NCI-H1048 (cell line): ENCODE results near the gene KIRREL3.

Experiments
- DNase-seq: peaks from one replicate; lab custom pipeline; 2025; lab: John Stamatoyannopoulos, UW

The KIRREL3 gene

GRCh38 chr11:126739499-126740145, 260.9 kb downstream of the KIRREL3 start:
- no peak for DNase-seq

GRCh38 chr11:126738295-126739031, 262.1 kb downstream of the KIRREL3 start:
- DNase-seq: no peak

GRCh38 chr11:126736682-126737572, 263.6 kb downstream of the KIRREL3 start:
- DNase-seq: no peak

- no peak for DNase-seq
Observed at GRCh38 chr11:126734752-126735151, 265.8 kb downstream of the KIRREL3 start.

GRCh38 chr11:126733685-126734084, 266.9 kb downstream of the KIRREL3 start:
- DNase-seq: no peak

GRCh38 chr11:126732981-126733380, 267.6 kb downstream of the KIRREL3 start:
- DNase-seq: no peak

GRCh38 chr11:126731576-126732142, 268.9 kb downstream of the KIRREL3 start:
- DNase-seq: no peak

- no peak for DNase-seq
Observed at GRCh38 chr11:126727381-126727780, 273.2 kb downstream of the KIRREL3 start.

GRCh38 chr11:126725521-126725920, 275.0 kb downstream of the KIRREL3 start:
- DNase-seq: no peak

GRCh38 chr11:126725043-126725442, 275.5 kb downstream of the KIRREL3 start:
- DNase-seq: no peak

- DNase-seq: no peak
Observed at GRCh38 chr11:126723665-126724045, 276.9 kb downstream of the KIRREL3 start.

- no peak for DNase-seq
Observed at GRCh38 chr11:126722956-126723664, 277.5 kb downstream of the KIRREL3 start.

GRCh38 chr11:126722006-126722736, 278.4 kb downstream of the KIRREL3 start:
- DNase-seq: no peak

- no peak for DNase-seq
Observed at GRCh38 chr11:126720539-126721235, 279.9 kb downstream of the KIRREL3 start.

- DNase-seq: no peak
Observed at GRCh38 chr11:126719740-126720139, 280.8 kb downstream of the KIRREL3 start.

GRCh38 chr11:126718276-126718675, 282.3 kb downstream of the KIRREL3 start:
- no peak for DNase-seq

- DNase-seq: no peak
Observed at GRCh38 chr11:126716456-126717083, 284.0 kb downstream of the KIRREL3 start.

GRCh38 chr11:126713806-126714205, 286.8 kb downstream of the KIRREL3 start:
- DNase-seq: no peak

- no peak for DNase-seq
Observed at GRCh38 chr11:126711977-126712625, 288.5 kb downstream of the KIRREL3 start.
